GM18519 (cell line): Measurements from ENCODE around the gene CXCL12.

Source experiments
- ATAC-seq: cut with Tn5 transposase; IDR thresholded peaks from one replicate; pipeline ENCODE4 v1.9.1; 2021; ENCODE audit warnings: mild to moderate bottlenecking, moderate library complexity; ENCODE audit not compliant: unreplicated experiment, low FRiP score

Gene CXCL12

DNA sequence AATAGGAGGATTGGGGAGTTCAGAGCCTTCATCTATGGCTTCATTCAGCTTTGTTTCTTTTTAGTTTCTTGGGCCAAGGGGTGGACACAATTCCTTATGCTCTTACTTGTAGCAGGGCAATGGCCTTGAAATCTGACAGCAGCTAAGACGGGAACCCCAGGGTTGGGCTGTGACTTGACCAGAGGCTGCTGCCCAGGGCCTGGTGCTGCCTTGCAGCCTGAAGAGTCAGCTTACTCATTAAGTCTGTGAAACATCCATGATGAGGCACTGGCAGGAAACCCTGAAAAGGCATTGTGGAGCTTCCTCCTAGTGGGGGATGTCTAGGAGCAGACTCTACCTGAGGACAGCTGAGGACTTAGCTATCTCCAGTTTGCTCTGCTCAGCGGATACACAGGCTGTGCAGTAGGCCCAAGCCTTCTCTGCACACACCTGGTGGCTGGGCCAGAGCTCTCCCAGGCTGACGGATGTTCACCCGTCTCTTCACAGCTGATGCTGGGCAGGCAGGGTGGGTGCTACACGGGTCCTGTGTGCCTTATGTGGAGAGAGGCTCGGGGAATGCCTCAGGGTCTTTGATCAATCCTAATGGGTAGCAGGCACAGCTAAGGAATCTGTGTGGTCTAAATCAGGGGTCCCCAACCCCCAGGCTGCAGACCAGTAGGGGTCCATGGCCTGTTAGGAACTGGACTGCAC lies 17.8 kb downstream of the CXCL12 start:
- ATAC-seq, result no peak

- no peak for ATAC-seq
Observed at GRCh38 chr10:44364566-44364965, 20.3 kb downstream of the CXCL12 start.

DNA sequence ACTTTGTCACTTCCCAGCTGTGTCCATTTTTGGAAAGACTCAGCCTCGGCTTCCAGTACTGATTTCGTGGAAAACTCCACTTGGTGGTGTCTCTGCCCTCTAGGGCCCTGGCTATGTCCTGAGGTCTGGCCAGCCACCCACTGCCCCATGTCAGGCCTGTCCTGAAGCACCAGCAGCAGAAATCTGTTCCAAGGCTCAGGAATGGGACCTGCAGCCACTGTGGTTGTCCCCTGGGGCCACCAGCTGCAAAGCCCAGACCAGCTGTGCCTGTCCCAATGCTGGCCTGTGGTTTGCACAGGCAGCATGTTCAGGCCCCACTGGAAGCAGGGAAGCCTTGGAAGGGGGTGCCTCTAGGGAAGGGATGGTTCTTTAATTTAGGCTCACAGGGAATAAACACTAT lies 21.2 kb downstream of the CXCL12 start:
- ATAC-seq, result no peak

- ATAC-seq, result no peak
Observed at GRCh38 chr10:44362866-44363711, 21.8 kb downstream of the CXCL12 start.

DNA sequence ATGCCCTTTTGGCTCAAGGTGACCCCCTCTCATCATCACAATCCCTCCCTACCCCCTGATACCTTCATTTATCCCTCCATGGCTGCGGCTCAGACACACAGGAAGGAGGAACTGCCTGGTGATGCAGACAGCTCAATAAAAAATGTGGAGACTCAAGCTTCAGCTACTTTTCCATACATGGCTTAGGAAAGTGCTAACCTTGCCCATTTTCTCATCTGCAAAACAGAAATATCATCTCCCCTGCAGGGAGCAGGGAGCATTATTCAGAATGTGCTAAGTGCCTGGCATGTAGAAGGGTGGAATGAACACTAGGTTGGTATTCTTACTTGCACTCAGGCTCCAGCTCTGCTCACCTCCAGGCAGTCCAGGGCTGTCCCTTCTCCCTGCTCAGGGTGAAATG lies 23.8 kb downstream of the CXCL12 start:
- no peak for ATAC-seq

DNA sequence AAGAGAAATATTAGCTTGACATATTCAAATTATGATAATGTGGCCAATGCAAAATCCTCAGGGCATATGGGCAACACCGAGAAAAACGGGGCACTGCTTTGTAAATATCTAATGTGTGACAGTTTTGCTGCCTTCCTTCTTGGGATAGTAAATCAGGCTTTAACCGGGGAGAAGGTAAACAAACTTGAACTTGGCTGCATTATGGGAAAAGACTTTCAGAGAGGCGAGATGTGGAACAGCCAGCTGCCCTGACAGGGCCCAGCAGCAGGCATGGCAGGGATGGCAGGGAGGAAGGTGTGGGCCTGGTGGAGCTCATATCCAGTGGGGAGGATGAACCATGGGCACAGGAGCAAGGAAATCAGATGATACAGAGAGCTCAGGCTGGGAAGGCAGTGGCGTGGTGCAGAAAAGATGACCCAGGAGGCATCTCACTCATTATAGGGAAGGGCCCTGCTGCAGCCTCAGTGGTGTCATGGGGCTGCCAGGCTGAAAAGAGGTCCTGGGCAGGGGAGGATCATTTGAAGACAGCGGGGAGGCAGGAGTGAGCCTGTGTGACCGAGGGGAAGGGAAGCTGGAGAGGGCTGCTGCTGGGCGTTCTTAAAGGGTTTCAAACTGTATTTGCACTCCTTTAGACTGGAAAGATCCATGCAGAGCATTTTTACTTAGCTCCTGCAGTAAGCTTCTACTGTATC lies 26.7 kb downstream of the CXCL12 start:
- ATAC-seq, result no peak

- no peak for ATAC-seq
Observed at GRCh38 chr10:44357023-44357540, 27.8 kb downstream of the CXCL12 start.

GRCh38 chr10:44356139-44357022 lies 28.5 kb downstream of the CXCL12 start:
- ATAC-seq, result no peak

GRCh38 chr10:44355630-44356029 lies 29.3 kb downstream of the CXCL12 start:
- no peak for ATAC-seq

DNA sequence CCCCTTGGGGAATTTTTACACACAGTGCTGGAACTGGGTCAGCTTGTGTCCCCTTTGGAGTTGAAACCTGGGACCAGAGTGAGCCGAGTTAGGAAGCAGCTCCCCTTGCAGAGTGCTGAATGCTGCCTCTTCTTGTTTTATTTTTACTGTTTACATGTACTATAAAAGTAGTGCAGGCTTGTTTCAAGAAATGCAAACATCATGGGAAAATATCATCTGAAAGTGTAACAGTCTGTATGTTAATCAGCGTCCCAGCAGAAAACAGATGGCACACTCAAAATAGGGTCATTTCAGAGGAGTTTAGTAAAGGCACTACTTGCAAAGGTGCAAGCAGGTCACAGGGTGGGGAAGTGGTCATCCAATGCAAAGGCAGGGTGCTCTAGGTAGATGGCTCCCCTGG lies 30.1 kb downstream of the CXCL12 start:
- ATAC-seq, result no peak

- no peak for ATAC-seq
Observed at GRCh38 chr10:44353721-44354120, 31.2 kb downstream of the CXCL12 start.

GRCh38 chr10:44353128-44353390 lies 31.8 kb downstream of the CXCL12 start:
- ATAC-seq, result no peak

DNA sequence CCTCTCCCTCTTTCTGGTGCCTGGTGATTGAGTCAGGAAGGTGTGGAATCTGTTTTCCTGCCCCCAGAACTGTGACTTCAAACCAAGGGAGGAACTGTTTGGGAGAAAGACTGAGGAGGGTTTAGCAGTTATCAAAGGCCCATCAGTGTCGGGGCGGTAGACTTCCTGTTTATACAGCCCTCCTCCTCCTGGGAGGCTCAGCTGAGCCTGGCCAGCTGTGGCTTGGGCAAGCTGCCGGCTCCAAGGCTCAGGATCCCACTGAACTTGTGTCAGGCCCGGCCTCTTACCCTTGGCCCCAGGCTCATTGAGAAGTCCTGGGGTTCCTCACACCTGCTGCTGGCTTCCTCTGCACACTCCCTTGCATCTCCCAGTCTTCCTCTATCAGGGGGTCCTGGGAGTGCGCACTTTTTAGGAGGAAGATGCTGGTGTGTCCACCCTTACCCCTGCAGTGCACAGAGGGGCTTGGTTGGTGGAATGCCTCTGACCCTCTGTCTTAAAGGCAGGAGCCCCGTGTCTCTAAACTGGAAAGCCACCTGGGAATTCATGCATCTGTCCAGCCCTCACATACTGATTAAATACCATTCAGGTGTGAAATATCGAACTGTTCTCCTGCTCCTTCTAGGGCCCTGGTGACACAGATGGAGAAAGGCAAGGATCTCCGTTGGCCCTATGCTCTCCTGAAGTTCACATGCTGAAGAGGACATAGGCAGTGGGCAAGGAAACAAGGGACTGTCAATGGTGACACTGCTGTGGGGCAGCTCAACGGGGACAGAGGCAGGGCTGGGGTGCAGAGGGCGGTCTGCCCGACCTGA lies 32.4 kb downstream of the CXCL12 start:
- ATAC-seq, result no peak

DNA sequence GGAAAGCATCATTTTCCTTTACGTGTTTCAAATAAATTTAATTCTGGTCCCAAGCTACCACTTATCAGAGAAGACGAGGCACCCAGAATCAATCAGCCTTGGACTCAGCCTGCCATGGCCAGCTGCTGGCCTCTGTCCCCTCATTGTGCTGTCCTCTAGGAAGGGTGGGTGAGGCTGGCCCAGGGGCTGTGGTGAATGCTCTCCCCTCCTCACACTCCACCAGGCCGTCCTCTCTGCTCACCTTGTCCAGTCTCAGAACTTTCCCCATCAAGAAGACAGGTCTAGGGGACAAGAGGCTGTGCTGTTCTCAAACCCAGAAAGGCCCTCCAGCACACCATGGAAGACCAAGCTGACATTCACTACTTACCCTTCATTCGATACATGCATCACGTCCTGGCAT lies 36.4 kb downstream of the CXCL12 start:
- ATAC-seq, result no peak

DNA sequence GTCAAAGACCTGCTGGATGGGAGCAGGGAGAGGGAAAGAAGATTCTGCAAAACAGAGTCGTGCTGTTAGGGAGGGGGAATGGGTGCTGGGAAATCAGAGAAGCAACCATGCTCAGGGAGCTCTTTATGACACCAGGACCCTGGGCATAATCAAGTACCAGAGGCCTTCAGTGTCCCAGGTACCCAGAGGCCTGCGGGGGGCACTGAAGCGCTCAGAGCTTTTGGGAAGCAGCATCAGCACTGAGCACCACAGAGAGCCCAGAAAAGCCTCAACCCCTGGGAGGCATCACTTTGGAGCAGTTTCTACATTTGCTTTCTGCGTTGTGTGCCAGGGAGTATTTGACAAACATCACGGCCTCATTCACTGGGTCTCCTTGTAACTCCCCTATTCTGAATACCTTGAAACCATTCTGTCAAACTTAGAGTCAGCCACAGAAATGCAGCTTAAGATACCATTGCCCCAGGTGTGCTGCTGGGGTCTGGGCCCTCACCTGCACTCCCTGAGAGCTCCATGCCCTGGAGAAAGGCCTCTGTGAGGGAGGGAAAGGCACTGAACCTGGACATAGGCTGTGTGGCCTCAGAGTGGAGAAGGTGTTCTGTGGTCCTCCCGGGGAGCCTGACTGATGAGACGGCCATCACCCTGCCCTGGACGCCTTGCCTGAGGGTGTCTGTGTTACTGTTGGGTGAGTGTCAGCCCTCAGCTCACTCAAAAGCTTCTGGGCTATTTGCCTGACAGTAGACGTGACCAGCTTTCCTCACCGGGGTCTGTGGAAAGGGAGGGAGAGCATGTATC lies 37.1 kb downstream of the CXCL12 start:
- no peak for ATAC-seq

DNA sequence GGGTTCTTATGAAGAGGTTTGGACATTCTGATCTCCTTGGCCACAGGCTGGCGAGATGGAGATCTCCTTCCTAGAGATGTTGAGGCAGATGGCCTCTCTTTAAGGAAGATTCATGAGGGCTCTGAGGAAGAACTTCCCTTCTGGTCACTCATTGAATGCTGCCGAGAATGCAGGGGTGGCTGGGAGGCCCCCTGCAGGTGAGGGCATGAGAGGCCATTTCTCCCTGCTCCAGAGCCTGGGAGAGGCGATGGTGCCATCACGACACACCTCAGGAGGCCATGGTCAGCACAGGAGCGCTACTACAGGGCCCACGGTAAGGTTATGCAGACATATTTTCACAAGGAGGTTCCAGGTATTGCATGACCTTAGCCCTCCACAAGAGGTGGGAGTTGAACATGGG lies 40.2 kb downstream of the CXCL12 start:
- no peak for ATAC-seq

GRCh38 chr10:44343843-44344242 lies 41.1 kb downstream of the CXCL12 start:
- ATAC-seq, result no peak

DNA sequence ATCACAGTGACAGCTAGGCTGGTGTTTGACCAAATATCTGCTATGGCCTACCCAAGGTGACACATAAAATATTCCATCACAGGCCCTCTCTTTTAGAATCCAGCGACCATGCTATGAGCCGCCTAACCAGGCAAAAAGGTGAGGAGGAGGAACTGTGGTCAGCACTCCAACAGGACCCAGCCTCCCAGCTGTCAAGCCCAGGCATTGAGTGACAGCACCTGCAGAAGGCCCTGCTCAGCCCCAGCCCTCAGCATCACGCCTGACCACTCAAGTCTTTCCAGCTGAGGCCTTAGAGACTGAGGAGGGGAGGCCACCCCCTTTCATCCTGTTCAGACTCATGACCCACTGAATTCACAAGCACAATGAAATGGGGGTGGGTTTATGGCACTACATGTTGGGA lies 43.0 kb downstream of the CXCL12 start:
- no peak for ATAC-seq

GRCh38 chr10:44340557-44340956 lies 44.3 kb downstream of the CXCL12 start:
- ATAC-seq, result no peak
